Activated gamma-delta T cell treated with anti-CD3 and anti-CD28 coated beads, Interleukin-2, amount 50 U/mL, for 16 hours (primary cell): ENCODE measurements around the gene RNF126.
"Not testable (repeated sequence)": the region's sequence is repeated elsewhere in the genome, so short reads cannot be mapped to it uniquely, and the experiment has no call there.

Experiments used
- DNase-seq: peaks from one replicate; pipeline ENCODE4 v3.0.0-alpha.2; 2020; ENCODE audit warnings: low read depth

RNF126 gene

GRCh38 chr19:662962-663681 lies at the start of gene RNF126:
TSS of gene RNF126 (minus strand) at chr19:663214. CDS start at chr19:663121, 93 bp downstream.
- peak; percentile 94 for DNase-seq

DNA sequence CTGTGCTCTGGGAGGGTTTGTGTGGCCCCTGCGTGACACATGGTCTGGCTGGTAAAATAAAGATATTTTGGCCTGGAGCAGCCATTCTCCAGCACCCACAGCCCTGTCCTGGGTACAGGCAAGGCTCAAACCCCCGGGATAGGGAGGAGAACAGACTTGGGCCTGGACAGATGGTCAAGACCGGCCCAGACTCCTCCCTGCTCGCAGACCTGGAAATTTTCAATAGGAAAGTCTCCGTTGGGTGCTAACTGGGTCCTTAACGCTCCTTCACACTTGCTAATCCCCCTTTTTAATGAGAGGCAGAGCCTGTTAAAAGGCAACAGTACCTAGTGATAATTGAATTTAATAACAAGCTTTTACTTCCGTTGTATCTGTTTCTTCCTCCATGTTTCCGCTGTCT lies 48.2 kb upstream of the RNF126 start:
- no peak for DNase-seq

DNA sequence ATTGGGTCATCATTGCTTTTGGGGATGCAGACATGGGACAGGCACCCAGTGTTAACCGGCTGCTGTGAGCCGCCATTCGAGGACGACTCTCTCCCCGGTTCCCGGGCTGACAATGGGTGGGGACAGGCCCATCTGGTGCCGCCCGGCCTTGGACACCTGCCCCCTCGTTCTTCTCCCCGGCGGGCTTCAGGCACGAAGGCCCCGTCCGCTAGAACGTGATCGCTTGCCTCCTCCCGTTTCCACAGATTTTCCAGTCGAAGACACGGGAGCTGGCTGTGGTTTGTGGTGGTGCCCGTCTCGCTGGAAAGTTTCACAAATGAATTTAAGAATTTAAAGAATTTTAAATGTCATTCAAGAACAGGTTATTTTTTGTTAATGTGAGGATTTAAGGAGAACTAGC lies 47.8 kb upstream of the RNF126 start:
- DNase-seq = no peak

DNA sequence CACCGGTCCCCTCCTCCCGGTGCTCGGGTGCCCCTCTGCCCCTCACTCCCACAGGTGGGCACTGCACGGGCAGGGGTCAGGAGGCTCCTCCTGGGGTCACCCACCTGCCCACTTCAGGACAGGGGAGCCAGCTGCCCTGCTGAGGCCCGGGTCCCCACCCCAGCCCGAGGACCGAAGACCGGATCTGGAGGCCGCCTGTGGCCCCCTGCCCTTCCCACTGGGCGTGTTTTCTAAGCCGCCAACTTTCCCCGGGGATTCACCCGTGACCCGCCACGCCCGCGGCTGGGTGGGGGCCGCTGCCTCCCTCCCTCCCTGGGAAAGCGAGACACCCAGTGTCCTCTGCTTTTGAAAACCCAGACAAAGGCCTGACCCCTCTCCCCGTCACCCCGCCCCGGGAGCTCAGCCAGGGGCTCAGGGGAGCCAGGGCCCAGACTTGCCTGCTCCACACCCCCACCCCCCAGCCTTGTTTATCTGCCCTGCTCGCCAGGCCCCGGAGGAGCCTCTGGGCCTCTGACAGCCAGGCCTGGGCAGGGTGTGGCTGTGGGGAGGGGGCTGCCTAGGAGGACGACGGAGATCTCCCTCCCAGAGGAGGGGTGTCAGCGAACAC lies 47.1 kb upstream of the RNF126 start:
- no peak for DNase-seq

DNA sequence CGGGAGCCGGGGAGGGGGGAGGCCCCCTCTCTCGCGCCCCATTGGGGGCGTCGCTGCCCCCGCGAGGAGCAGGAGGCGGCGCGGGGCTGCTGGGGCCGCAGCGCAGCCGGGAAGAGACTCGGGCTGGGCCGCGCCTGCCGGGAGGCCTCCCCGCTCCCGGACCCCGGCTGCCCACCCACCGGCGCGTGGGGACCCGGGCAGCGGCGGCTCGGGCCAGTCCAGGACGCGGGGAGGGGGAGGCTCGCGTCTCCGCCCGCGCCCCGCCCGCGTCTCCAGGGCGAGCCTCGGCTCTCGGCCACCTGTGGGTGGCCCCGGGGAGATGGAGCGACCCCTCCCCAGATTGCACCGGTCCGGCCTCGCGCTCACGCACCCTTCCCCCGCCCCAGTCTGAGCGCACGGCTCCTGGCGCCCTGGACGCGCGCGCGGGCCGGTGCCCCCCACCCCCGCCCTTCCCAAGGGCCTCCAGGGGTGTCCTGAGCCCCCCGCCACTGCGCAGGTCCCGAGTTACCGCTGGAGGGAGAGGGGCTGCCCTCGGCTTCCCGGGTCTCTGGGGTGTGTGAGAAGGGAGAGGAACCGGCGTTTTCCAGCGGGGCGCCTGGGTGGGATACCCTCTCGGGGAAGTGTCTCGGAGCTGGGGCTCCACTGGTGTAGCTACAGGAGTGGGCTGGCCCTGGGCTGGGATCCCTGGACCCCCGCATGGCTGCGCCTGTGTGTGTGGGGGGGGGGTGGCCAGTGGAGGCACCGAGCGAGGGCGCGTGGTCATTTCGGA lies 46.4 kb upstream of the RNF126 start:
- DNase-seq = no peak

DNA sequence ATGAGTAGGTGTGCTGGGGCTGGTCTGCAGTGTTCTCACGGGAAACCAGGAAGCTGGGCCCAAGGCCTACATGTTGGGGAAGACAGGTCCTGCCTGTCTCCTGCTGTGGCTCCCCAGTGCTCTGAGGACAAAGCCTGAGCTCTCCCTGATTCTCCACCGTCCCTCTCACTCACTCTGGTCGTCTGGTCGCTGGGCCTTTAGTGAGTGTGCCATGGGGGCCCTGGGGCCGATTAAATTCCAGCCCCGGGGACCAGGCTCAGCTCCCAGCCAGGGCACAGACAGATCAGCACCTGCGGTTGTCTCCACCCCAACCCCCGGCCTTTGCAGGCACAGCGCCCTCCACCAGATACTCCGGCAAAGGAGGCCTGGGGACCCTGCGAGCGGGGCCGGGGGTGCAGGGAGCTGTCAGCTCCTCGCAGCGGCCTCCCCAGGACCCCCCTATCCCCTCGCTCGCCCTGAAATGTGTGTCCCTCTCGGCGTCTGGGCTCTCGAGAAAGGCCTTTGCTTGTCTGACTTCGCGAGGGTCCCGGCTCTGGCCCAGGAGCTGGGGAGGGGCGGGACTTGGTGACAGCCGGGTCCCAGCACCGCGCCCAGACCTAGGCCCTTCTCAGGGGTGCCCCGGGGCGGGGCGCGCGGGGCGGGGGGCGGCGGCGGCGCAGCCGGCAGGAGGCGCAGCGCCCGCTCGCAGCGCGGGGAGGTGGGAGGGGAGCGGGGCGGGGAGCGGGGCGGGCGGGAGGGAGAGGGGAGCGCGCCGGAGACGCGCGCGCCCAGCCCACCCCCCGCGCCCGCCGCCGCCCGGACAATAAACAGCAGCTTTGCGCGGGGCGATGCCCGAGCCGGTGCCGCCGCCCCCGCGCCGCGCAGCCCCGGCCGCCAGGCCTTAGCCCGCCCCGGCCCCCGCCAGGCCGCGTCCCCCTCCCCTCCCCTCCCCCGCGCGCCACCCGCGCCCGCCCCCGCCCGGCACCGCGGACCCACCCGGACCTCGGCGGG lies 45.4 kb upstream of the RNF126 start, which contains the start of gene PALM:
TSS of gene PALM (plus strand) at position 782 of the 990 bp plus-strand sequence. CDS start 212 bp downstream, outside the sequence.
- DNase-seq = no peak

- DNase-seq = no peak
Observed at GRCh38 chr19:704447-704741, 41.4 kb upstream of the RNF126 start.

DNA sequence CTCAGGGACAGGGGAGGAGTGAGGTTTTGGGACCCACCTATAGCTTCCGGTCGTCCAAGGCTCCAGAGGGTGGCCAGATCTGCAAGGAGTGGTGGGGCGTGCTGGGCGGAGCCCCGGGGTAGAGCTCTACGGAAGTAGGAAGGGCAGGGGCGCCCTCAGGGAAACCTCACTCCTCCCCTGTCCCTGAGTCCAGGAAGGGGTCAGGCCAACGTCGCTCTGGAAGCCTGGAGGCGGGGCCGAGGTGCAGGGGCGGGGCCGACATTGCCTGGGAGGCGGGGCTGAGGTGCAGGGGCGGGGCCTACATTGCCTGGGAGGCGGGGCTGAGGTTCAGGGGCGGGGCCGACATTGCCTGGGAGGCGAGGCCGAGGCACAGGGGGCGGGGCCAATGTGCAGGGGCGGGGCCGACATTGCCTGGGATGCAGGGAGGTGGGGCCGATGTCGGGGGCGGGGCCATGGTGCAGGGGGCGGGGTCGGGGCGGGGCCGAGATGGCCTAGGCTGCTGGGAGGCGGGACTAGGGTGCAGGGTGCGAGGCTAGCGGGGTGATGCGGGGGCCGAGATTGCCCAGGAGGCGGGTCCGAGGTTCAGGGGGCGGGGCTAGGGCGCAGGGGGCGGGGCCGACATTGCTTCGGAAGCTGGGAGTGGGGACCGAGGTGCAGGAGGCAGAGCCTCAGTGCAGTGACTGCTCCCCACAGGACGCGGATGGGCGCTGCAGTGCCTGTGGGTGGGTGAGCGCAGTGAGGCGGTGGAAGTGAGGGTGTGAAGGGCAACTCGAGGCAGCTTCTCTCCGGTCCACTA lies 40.8 kb upstream of the RNF126 start:
- DNase-seq = peak; percentile 31

GRCh38 chr19:703329-703650 lies 40.3 kb upstream of the RNF126 start:
- no peak for DNase-seq

- not testable (repeated sequence) for DNase-seq
Observed at GRCh38 chr19:702847-703246, 39.8 kb upstream of the RNF126 start.

DNA sequence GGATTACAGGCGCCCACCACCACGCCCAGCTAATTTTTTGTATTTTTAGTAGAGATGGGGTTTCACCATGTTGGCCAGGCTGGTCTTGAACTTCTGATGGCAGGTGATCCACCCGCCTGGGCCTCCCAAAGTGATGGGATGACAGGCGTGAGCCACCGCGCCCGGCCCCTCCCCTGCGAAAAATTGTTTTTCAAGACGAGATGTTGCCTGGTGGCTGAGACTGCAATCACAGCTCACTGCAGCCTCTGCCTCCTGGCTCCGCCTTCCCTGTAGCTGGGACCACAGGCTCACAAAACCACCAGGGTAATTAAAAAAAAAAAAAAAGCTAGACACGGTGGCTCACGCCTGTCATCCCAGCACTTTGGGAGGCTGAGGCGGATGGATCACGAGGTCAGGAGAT lies 36.9 kb upstream of the RNF126 start:
- DNase-seq = not testable (repeated sequence)

- not testable (repeated sequence) for DNase-seq
Observed at GRCh38 chr19:698529-698928, 35.5 kb upstream of the RNF126 start.

GRCh38 chr19:695352-695949 lies 32.4 kb upstream of the RNF126 start, which contains the start of gene PRSS57:
TSS of gene PRSS57 (minus strand) at chr19:695452. CDS start at chr19:695430, 22 bp downstream.
- no peak for DNase-seq

DNA sequence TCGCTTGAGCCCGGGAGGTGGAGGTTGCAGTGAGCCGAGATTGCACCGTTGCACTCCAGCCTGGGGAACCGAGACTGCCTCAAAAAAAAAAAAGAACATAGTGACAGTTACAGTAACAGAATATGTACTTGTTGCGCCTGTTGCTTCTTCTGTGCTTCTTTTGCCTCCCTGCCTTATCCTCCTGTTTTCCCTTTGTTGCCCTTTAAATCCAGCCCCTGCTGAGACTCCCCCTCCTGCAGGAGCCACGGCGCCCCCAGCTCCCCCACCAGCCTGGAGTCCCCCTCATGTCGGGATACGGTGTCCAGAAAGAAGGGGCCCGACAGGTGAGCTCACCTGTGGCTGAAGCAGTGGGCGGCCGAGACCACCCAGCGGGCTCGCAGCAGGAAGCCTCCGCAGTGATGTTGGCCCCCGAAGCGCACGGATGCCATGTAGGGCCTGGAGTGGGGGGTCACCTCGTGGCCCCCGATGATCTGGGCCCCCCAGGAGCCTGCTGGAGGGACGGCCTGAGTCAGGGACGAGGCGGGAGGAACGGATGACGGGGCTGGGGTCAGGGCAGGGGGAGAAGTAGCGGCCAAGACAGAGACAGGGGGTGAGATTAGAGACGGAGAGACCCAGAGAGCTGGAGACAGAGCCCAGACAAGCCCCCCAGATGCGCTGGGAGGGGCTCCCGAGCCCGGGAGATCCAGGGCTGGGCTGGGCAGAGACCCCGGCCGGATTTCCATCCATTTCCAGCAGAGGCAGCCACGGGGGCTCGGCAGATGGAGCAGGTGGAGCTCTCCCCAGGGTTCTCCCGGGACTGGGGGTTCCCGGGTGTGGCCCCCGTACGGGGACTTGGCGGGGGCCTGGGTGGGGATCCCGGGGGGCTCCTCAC lies 31.7 kb upstream of the RNF126 start:
- DNase-seq = no peak

DNA sequence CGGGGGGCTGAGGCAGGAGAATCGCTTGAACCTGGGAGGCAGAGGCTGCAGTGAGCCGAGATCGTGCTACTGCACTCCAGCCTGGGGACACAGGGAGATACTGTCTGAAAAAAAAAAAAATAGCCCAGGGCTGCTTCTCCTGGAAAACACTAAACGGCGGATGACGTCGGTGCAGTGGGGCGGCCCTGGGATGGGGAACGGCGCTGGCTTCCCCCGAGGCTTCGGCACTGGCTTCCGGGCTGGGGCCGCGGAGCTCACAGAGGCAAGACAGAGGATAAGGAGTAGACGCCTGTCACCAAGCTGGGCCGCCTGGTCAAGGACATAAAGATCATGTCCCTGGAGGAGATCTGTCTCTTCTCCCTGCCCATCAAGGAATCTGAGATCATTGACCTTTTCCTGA lies 27.2 kb upstream of the RNF126 start:
- DNase-seq = no peak

DNA sequence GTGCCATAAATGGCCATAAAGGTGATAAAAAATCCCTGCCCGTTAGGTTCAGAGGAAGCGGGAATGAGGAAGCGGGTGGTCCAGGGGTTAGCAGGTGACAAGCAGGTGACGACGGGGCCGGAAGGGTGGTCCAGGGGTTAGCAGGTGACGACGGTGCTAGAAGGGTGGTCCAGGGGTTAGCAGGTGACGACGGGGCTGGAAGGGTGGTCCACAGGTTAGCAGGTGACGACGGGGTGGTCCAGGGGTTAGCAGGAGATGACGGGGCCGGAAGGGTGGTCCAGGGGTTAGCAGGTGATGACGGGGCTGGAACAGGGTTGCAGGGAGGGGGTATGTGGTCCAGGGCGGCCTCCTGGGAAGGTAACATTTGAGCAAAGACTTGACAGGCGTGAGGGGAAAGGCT lies 26.0 kb upstream of the RNF126 start:
- DNase-seq = no peak

GRCh38 chr19:688214-688613 lies 25.2 kb upstream of the RNF126 start:
- no peak for DNase-seq

GRCh38 chr19:687569-688166 lies 24.7 kb upstream of the RNF126 start:
- DNase-seq = no peak

GRCh38 chr19:686589-687297 lies 23.7 kb upstream of the RNF126 start:
- DNase-seq = no peak
